ENCODE measurements around the gene APOBEC4. TPM values are rescaled to one million over a fixed set of nuclear protein-coding genes. Genes with fewer than 3 reads are reported as not detected.
A peak's percentile ranks its signal among the peaks of the same experiment; 100 is the strongest.

APOBEC4 gene, protein sequence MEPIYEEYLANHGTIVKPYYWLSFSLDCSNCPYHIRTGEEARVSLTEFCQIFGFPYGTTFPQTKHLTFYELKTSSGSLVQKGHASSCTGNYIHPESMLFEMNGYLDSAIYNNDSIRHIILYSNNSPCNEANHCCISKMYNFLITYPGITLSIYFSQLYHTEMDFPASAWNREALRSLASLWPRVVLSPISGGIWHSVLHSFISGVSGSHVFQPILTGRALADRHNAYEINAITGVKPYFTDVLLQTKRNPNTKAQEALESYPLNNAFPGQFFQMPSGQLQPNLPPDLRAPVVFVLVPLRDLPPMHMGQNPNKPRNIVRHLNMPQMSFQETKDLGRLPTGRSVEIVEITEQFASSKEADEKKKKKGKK
- not detected for total RNA-seq
- polyA plus RNA-seq, result not detected

DNA sequence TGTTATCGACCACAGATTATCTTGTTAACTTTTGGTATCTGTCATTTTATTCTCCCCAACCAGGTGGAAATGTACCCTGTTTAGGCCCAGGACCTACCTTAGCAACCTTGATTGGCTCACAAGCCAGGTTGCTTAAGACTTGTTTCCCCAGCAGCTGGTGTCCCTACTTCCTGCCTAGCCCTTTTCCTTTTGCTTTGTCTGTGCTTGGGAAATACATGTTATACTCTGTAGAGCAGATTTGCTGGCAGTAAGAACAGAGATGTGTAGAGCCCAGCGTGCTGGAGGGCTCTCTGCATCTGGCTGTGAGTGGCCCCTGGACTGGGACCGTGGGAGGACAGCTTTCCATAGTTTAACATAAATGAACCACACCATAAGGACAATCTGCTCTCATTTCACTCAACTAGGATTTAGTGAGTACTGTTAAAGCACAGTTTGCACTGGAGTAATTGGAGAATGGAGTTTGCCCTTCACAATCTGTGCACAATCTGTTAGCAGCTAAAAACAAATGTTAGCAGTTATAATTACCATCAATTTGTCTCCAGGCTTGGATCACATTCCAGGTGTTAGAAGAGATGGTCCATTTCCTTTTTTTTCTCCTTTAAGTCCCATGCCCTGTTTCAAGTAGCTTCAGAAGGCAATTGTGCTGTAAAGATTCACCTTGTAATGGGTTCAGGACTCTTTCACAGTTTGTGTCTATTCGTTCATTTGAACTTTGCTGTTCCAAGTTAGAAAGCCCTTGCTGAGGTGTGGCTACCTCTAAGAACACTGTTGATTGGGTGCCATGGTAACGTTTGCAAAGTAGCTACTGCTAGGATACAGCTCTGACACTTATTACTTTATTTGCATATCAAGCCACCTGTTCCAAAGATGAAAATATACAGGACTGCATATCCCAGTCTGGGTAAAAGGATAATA is at the start of gene APOBEC4:
TSS of gene APOBEC4 (minus strand) at position 770 of the 915 bp plus-strand sequence. CDS start 4,535 bp downstream, outside the sequence.
- Histone ChIP-seq H3K27me3 (ENCODE audit: insufficient read depth, low read length) (no peaks in the 10 kb centered on the region), H3K36me3 (ENCODE audit: insufficient read depth, low read length) (no peaks in the 10 kb centered on the region), H3K4me3 (ENCODE audit: low read length in 2 of 2) (no peak within 1 kb of the TSS), H3K27ac (ENCODE audit: low read depth, low read length) (peak within 1 kb of the TSS; percentile 20), H3K9me3 (ENCODE audit: control insufficient read depth in 1 of 2, low read length in 2 of 2) (no peaks in the 10 kb centered on the region), H3K4me1 (ENCODE audit: insufficient read depth, low read length) (peaks cover 31% of the 10 kb centered on the region)
- DNase-seq, result peak; percentile 11 to 46 (median 26)
- intact Hi-C loops (cut with micrococcal nuclease), result no loop called here
- Mint-ChIP-seq H3K4me1 (peaks cover 29 to 41% (median 32%) of the 10 kb centered on the region in 4 donors), H3K36me3 (no peaks in the 10 kb centered on the region), H3K9me3 (no peaks in the 10 kb centered on the region), H3K27me3 (peaks cover 0 to 2% of the 10 kb centered on the region in 2 donors), H3K4me3 (peak within 1 kb of the TSS in 7 of 8 donors; percentile 14 to 53 (median 41)), H3K27ac (peak within 1 kb of the TSS; percentile 73 to 93 (median 89))
- CTCF ChIA-PET (ENCODE audit: partially characterized antibody), result interaction anchor here (0.8 to 8.5 kb wide), 8 partner anchors 8 to 569 kb away, joined by 3 to 235 read pairs (median 10); no protein-coding TSS in a partner anchor
- POLR2A ChIA-PET (ENCODE audit: partially characterized antibody), result interaction anchor here (0.7 kb wide), 1 partner anchor 263 kb away, joined by 3 read pairs; no protein-coding TSS in a partner anchor

DNA sequence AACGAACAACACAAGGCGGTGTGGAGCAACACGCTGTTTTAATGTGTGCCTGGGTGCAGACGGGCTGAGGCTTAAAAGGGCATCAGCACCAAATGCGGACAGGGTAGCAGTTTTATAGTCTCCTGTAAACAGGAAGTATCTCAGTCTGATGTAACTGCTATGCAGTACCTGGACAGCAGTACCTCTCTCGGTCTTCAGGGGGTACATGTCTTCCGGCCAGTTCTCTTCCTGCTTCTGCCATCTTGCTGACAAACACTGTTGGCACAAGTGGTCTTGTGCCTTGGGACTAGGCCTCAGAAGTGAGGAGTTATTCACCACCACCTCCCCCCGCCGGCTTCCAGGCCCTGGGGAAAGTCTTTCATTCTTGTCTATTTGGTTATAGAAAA is 49.7 kb upstream of the APOBEC4 start:
- Mint-ChIP-seq H3K36me3 (peaks cover 0 to 3% of the 10 kb centered on the region in 2 donors), H3K4me1 (peaks cover 4 to 10% (median 6%) of the 10 kb centered on the region in 4 donors), H3K27ac (no peak overlapping the region), H3K27me3 (no peaks in the 10 kb centered on the region), H3K9me3 (no peaks in the 10 kb centered on the region), H3K4me3 (no peak overlapping the region)
- Histone ChIP-seq H3K27ac (ENCODE audit: low read depth, low read length) (no peak overlapping the region), H3K9me3 (ENCODE audit: control insufficient read depth in 1 of 2, low read length in 2 of 2) (no peaks in the 10 kb centered on the region), H3K4me1 (ENCODE audit: insufficient read depth, low read length) (no peaks in the 10 kb centered on the region), H3K36me3 (ENCODE audit: insufficient read depth, low read length) (no peaks in the 10 kb centered on the region), H3K4me3 (ENCODE audit: low read length in 2 of 2) (no peak overlapping the region), H3K27me3 (ENCODE audit: insufficient read depth, low read length) (no peaks in the 10 kb centered on the region)
- ChIA-PET POLR2A (ENCODE audit: partially characterized antibody) (no interaction called here), CTCF (ENCODE audit: partially characterized antibody) (no interaction called here)
- intact Hi-C loops (cut with micrococcal nuclease), result no loop called here
- no peak for DNase-seq

DNA sequence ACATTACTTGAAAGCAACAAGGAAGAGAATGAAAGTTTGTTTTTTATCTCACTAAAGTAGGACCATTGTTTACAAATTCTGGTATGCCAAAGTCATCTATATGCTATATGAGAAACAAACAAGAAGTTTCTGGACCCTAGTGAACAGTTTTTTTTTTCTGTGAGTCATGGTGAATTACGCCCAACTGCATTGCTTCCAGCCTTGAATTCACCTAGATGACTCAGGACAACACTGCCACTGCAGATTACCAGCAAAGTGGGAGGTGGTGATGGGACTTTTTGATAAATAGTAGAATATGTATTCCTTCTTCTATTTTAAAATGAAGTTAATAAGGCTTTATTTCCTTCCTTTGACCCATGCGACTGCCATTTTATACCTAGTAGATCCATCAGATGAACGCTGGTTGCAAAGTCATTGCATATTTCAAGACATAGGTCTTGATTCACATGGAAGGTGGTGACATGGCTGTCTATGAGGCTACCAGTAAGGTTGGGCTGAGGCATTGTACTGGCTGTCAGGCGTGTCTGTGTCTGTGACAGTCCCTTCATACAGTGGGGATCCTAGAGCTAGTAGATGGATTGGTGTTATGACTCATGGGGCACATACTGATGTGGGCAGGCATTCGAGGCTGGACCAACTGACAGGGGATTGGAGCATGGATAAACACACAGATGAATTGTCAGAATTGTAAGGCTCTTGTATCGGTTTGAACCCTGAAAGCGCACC is 49.1 kb upstream of the APOBEC4 start:
- no peaks in the 10 kb centered on the region for H3K27me3 Mint-ChIP-seq
- intact Hi-C loops (cut with micrococcal nuclease), result no loop called here
- no peaks in the 10 kb centered on the region for H3K36me3 ChIP-seq (ENCODE audit: insufficient read depth, low read length)
- no peaks in the 10 kb centered on the region for H3K9me3 ChIP-seq (ENCODE audit: control insufficient read depth in 1 of 2, low read length in 2 of 2)
- H3K9me3 Mint-ChIP-seq, result no peaks in the 10 kb centered on the region
- H3K27ac ChIP-seq (ENCODE audit: low read depth, low read length), result no peak overlapping the region
- no peaks in the 10 kb centered on the region for H3K27me3 ChIP-seq (ENCODE audit: insufficient read depth, low read length)
- peaks cover 4 to 11% (median 7%) of the 10 kb centered on the region in 4 donors for H3K4me1 Mint-ChIP-seq
- POLR2A ChIA-PET (ENCODE audit: partially characterized antibody), result no interaction called here
- no peak overlapping the region for H3K4me3 Mint-ChIP-seq
- DNase-seq, result no peak
- no peak overlapping the region for H3K27ac Mint-ChIP-seq
- no peak overlapping the region for H3K4me3 ChIP-seq (ENCODE audit: low read length in 2 of 2)
- CTCF ChIA-PET (ENCODE audit: partially characterized antibody), result no interaction called here
- no peaks in the 10 kb centered on the region for H3K4me1 ChIP-seq (ENCODE audit: insufficient read depth, low read length)
- H3K36me3 Mint-ChIP-seq, result peaks cover 0 to 3% of the 10 kb centered on the region in 2 donors

DNA sequence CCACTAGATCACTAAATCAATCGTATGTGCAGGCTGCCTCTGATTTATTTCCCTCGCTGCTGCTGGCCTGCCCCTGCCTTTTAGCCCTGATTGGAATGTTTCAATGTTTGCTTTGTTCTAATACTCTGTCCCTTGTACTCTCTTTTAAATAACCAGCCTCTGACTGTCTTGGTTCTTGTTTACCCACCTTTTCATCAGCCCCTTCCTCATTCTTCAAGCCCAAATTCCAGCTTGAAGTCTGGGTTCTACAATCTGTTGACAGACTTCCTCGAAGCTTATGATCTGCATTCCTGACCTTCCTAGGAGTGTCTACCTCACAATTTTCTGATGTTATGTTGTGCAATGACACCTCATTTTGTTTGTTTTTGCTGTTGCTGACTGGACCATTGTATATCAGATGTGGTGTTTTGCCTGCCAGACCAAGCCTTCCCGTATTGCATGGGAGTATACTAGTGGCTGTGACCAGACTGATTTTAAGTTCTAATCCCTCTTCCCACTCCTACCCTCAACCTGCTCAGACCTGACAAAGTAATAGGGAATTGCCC is 46.6 kb upstream of the APOBEC4 start:
- CTCF ChIA-PET (ENCODE audit: partially characterized antibody), result interaction anchor here (1.5 kb wide), 1 partner anchor 14 kb away, joined by 7 read pairs; no protein-coding TSS in a partner anchor
- Mint-ChIP-seq H3K36me3 (peaks cover 0 to 3% of the 10 kb centered on the region in 2 donors), H3K27ac (no peak overlapping the region), H3K9me3 (no peaks in the 10 kb centered on the region), H3K4me3 (no peak overlapping the region), H3K4me1 (peaks cover 4 to 11% (median 7%) of the 10 kb centered on the region in 4 donors), H3K27me3 (no peaks in the 10 kb centered on the region)
- POLR2A ChIA-PET (ENCODE audit: partially characterized antibody), result no interaction called here
- H3K9me3 ChIP-seq (ENCODE audit: control insufficient read depth in 1 of 2, low read length in 2 of 2), result no peaks in the 10 kb centered on the region
- no peaks in the 10 kb centered on the region for H3K36me3 ChIP-seq (ENCODE audit: insufficient read depth, low read length)
- intact Hi-C loops (cut with micrococcal nuclease), result no loop called here
- no peaks in the 10 kb centered on the region for H3K4me1 ChIP-seq (ENCODE audit: insufficient read depth, low read length)
- no peak overlapping the region for H3K27ac ChIP-seq (ENCODE audit: low read depth, low read length)
- no peak overlapping the region for H3K4me3 ChIP-seq (ENCODE audit: low read length in 2 of 2)
- H3K27me3 ChIP-seq (ENCODE audit: insufficient read depth, low read length), result no peaks in the 10 kb centered on the region
- DNase-seq, result no peak

DNA sequence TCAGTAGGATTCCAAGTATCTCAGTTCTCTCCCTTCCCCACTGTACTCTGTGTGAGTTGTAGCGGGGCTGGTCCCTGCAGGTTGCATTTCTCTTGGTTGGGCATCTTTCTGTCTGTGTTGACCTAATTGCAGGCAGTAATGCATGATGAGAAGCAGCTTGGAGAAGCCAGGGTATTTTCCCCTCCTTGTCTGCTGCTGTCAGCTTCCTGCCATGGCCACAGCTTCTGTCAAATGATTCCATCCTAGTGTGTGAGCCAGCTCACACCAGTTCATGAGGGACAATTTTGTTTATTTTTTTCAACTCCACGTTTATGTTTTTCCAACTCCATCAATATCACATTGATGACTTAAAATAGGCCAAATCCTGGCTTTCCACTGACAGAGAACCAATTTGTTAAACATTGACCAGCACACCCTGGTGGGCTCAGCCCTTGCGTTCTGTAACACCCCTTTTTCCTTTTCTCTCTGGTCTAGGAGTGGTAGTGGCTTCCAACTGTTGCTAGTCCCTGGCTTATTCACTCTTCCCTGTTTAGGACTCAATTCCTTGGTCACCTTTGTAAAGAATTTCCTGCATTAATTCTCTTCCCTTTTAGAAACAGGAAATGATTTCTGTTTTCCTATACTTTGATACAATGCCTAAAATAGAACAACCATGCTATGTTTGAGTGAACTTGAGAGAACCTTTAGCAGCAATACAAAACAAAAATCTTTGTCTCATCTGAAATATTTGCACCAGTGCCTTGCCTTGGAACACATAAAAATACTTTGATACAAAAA is 44.9 kb upstream of the APOBEC4 start:
- ChIA-PET CTCF (ENCODE audit: partially characterized antibody) (interaction anchor here (1.5 kb wide), 1 partner anchor 218 kb away, joined by 3 read pairs; no protein-coding TSS in a partner anchor), POLR2A (ENCODE audit: partially characterized antibody) (no interaction called here)
- no peak for DNase-seq
- H3K36me3 ChIP-seq (ENCODE audit: insufficient read depth, low read length), result no peaks in the 10 kb centered on the region
- peaks cover 4 to 11% (median 7%) of the 10 kb centered on the region in 4 donors for H3K4me1 Mint-ChIP-seq
- H3K4me3 ChIP-seq (ENCODE audit: low read length in 2 of 2), result no peak overlapping the region
- H3K27me3 ChIP-seq (ENCODE audit: insufficient read depth, low read length), result no peaks in the 10 kb centered on the region
- H3K36me3 Mint-ChIP-seq, result peaks cover 0 to 3% of the 10 kb centered on the region in 2 donors
- no peak overlapping the region for H3K27ac Mint-ChIP-seq
- H3K9me3 ChIP-seq (ENCODE audit: control insufficient read depth in 1 of 2, low read length in 2 of 2), result no peaks in the 10 kb centered on the region
- no peak overlapping the region for H3K27ac ChIP-seq (ENCODE audit: low read depth, low read length)
- no peaks in the 10 kb centered on the region for H3K27me3 Mint-ChIP-seq
- no peaks in the 10 kb centered on the region for H3K9me3 Mint-ChIP-seq
- no peaks in the 10 kb centered on the region for H3K4me1 ChIP-seq (ENCODE audit: insufficient read depth, low read length)
- intact Hi-C loops (cut with micrococcal nuclease), result no loop called here
- no peak overlapping the region for H3K4me3 Mint-ChIP-seq

DNA sequence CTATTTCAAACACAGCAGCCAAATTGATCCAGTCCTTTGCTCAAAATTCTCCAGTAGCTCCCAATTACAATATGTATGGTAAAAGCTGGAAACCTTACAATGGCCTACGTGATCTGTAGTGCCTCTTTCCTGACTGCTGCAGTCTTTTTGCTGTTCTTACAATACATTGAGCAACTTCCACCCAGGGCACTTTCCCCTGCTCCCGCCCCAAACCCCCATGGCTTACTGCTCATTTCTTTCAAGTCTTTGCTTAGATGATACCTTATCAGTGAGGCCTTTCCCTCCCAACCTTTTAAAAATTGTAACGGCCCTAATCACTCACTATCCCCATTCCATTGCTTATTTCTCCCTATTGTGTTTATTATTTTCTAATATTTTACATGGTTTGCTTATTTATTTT is 43.9 kb upstream of the APOBEC4 start:
- Mint-ChIP-seq H3K4me1 (peaks cover 4 to 11% (median 7%) of the 10 kb centered on the region in 4 donors), H3K4me3 (no peak overlapping the region), H3K27me3 (no peaks in the 10 kb centered on the region), H3K9me3 (no peaks in the 10 kb centered on the region), H3K36me3 (peaks cover 0 to 3% of the 10 kb centered on the region in 2 donors), H3K27ac (no peak overlapping the region)
- Histone ChIP-seq H3K27me3 (ENCODE audit: insufficient read depth, low read length) (no peaks in the 10 kb centered on the region), H3K4me3 (ENCODE audit: low read length in 2 of 2) (no peak overlapping the region), H3K9me3 (ENCODE audit: control insufficient read depth in 1 of 2, low read length in 2 of 2) (no peaks in the 10 kb centered on the region), H3K4me1 (ENCODE audit: insufficient read depth, low read length) (no peaks in the 10 kb centered on the region), H3K27ac (ENCODE audit: low read depth, low read length) (no peak overlapping the region), H3K36me3 (ENCODE audit: insufficient read depth, low read length) (no peaks in the 10 kb centered on the region)
- CTCF ChIA-PET (ENCODE audit: partially characterized antibody), result interaction anchor here (1.0 kb wide), 1 partner anchor 12 kb away, joined by 3 read pairs; no protein-coding TSS in a partner anchor
- intact Hi-C loops (cut with micrococcal nuclease), result no loop called here
- POLR2A ChIA-PET (ENCODE audit: partially characterized antibody), result no interaction called here
- no peak for DNase-seq
